Measurements from ENCODE around the gene TNRC6C. TPM values are rescaled to one million over a fixed set of nuclear protein-coding genes. Genes with fewer than 3 reads are reported as not detected.

The TNRC6C gene
- total and polyA plus RNA-seq, 2 experiments from 2014 or later = 10.1 to 16.6 TPM

DNA sequence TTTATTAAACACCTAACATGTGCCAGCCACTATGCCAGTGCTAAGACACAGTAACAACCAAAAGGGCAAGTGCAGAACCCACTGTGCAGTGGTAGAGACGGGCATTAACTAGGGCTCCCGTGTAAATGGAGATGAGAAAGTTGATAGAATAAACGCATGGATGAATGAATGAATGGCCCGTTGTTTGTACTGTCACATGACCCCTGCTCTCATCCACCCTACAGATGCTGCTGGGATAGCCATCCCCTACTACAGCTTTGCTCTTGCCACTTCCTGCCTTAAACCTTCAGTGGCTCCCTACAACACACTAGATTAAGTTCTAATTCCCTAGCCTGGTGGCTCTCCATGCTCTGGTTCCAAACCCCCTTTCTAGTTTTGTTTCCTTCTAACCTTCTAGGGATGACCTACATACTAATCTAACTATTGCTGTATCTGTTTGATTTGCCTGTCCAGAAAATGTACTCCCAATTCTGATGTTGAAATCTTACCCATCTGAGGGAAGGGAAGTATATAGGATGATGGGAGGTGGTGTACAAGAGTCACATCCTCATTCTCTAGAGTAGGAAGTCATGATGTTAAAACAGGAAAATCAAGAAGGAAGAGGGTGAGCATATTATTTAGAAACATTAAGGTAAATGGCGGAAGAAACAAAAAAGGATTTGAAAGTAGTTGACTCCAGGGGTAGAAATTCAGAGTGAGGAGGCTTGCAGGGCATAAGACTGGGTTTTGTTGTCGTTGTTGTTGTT lies 11.4 kb upstream of the TNRC6C start:
- TF ChIP-seq, protein P1, sequence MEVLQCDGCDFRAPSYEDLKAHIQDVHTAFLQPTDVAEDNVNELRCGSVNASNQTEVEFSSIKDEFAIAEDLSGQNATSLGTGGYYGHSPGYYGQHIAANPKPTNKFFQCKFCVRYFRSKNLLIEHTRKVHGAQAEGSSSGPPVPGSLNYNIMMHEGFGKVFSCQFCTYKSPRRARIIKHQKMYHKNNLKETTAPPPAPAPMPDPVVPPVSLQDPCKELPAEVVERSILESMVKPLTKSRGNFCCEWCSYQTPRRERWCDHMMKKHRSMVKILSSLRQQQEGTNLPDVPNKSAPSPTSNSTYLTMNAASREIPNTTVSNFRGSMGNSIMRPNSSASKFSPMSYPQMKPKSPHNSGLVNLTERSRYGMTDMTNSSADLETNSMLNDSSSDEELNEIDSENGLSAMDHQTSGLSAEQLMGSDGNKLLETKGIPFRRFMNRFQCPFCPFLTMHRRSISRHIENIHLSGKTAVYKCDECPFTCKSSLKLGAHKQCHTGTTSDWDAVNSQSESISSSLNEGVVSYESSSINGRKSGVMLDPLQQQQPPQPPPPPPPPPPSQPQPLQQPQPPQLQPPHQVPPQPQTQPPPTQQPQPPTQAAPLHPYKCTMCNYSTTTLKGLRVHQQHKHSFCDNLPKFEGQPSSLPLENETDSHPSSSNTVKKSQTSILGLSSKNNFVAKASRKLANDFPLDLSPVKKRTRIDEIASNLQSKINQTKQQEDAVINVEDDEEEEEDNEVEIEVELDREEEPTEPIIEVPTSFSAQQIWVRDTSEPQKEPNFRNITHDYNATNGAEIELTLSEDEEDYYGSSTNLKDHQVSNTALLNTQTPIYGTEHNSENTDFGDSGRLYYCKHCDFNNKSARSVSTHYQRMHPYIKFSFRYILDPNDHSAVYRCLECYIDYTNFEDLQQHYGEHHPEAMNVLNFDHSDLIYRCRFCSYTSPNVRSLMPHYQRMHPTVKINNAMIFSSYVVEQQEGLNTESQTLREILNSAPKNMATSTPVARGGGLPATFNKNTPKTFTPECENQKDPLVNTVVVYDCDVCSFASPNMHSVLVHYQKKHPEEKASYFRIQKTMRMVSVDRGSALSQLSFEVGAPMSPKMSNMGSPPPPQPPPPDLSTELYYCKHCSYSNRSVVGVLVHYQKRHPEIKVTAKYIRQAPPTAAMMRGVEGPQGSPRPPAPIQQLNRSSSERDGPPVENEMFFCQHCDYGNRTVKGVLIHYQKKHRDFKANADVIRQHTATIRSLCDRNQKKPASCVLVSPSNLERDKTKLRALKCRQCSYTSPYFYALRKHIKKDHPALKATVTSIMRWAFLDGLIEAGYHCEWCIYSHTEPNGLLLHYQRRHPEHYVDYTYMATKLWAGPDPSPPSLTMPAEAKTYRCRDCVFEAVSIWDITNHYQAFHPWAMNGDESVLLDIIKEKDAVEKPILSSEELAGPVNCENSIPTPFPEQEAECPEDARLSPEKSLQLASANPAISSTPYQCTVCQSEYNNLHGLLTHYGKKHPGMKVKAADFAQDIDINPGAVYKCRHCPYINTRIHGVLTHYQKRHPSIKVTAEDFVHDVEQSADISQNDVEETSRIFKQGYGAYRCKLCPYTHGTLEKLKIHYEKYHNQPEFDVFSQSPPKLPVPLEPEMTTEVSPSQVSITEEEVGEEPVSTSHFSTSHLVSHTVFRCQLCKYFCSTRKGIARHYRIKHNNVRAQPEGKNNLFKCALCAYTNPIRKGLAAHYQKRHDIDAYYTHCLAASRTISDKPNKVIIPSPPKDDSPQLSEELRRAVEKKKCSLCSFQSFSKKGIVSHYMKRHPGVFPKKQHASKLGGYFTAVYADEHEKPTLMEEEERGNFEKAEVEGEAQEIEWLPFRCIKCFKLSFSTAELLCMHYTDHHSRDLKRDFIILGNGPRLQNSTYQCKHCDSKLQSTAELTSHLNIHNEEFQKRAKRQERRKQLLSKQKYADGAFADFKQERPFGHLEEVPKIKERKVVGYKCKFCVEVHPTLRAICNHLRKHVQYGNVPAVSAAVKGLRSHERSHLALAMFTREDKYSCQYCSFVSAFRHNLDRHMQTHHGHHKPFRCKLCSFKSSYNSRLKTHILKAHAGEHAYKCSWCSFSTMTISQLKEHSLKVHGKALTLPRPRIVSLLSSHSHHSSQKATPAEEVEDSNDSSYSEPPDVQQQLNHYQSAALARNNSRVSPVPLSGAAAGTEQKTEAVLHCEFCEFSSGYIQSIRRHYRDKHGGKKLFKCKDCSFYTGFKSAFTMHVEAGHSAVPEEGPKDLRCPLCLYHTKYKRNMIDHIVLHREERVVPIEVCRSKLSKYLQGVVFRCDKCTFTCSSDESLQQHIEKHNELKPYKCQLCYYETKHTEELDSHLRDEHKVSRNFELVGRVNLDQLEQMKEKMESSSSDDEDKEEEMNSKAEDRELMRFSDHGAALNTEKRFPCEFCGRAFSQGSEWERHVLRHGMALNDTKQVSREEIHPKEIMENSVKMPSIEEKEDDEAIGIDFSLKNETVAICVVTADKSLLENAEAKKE (CRISPR knock-in tag; IDR thresholded peaks at IDR 0.05) = no peak
- TF ChIP-seq POLR2AphosphoS5 (IDR thresholded peaks at IDR 0.05; ENCODE audit: low read depth) = no peak
- TF ChIP-seq, protein P2, sequence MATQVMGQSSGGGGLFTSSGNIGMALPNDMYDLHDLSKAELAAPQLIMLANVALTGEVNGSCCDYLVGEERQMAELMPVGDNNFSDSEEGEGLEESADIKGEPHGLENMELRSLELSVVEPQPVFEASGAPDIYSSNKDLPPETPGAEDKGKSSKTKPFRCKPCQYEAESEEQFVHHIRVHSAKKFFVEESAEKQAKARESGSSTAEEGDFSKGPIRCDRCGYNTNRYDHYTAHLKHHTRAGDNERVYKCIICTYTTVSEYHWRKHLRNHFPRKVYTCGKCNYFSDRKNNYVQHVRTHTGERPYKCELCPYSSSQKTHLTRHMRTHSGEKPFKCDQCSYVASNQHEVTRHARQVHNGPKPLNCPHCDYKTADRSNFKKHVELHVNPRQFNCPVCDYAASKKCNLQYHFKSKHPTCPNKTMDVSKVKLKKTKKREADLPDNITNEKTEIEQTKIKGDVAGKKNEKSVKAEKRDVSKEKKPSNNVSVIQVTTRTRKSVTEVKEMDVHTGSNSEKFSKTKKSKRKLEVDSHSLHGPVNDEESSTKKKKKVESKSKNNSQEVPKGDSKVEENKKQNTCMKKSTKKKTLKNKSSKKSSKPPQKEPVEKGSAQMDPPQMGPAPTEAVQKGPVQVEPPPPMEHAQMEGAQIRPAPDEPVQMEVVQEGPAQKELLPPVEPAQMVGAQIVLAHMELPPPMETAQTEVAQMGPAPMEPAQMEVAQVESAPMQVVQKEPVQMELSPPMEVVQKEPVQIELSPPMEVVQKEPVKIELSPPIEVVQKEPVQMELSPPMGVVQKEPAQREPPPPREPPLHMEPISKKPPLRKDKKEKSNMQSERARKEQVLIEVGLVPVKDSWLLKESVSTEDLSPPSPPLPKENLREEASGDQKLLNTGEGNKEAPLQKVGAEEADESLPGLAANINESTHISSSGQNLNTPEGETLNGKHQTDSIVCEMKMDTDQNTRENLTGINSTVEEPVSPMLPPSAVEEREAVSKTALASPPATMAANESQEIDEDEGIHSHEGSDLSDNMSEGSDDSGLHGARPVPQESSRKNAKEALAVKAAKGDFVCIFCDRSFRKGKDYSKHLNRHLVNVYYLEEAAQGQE (IDR thresholded peaks at IDR 0.05; ENCODE audit: unreplicated experiment) = no peak
- TF ChIP-seq, protein P3, sequence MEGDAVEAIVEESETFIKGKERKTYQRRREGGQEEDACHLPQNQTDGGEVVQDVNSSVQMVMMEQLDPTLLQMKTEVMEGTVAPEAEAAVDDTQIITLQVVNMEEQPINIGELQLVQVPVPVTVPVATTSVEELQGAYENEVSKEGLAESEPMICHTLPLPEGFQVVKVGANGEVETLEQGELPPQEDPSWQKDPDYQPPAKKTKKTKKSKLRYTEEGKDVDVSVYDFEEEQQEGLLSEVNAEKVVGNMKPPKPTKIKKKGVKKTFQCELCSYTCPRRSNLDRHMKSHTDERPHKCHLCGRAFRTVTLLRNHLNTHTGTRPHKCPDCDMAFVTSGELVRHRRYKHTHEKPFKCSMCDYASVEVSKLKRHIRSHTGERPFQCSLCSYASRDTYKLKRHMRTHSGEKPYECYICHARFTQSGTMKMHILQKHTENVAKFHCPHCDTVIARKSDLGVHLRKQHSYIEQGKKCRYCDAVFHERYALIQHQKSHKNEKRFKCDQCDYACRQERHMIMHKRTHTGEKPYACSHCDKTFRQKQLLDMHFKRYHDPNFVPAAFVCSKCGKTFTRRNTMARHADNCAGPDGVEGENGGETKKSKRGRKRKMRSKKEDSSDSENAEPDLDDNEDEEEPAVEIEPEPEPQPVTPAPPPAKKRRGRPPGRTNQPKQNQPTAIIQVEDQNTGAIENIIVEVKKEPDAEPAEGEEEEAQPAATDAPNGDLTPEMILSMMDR (conservative IDR thresholded peaks at IDR 0.05; ENCODE audit: low read depth in 2 of 2) = no peak
- TF ChIP-seq ZNF331 (CRISPR knock-in tag; IDR thresholded peaks at IDR 0.05; ENCODE audit: low read depth) = no peak
- Mint-ChIP-seq H3K36me3 (ENCODE audit: low read depth) (no peaks in the 10 kb centered on the region; the same call in 2 of the 3 replicates), H3K27ac (no peak overlapping the region), H3K9me3 (no peaks in the 10 kb centered on the region), H3K27me3 (ENCODE audit: insufficient read depth, low read depth, poor library complexity) (peaks cover 5% of the 10 kb centered on the region), H3K4me3 (no peak overlapping the region), H3K4me1 (peaks cover 21% of the 10 kb centered on the region)
- no peak overlapping the region for H3K4me2 ChIP-seq
- DNase-seq (ENCODE audit: low spot score) (no peak), ATAC-seq (no peak)
- no peak overlapping the region for H3K27ac ChIP-seq (ENCODE audit: low read depth)
- H3K36me3 ChIP-seq (ENCODE audit: insufficient read depth) = no peaks in the 10 kb centered on the region
- H3K4me1 ChIP-seq (ENCODE audit: insufficient read depth) = no peaks in the 10 kb centered on the region
- no peak overlapping the region for H3K4me3 ChIP-seq
- no peaks in the 10 kb centered on the region for H4K20me1 ChIP-seq (replicated peaks; ENCODE audit: insufficient read depth)
- H3F3A ChIP-seq (replicated peaks; ENCODE audit: low read depth) = no peaks in the 10 kb centered on the region
- H3K27me3 ChIP-seq (ENCODE audit: insufficient read depth) = no peaks in the 10 kb centered on the region
- peaks cover 8% of the 10 kb centered on the region; the same call in 1 of the 2 replicates for H3K9me2 ChIP-seq (ENCODE audit: insufficient read depth)
- no peaks in the 10 kb centered on the region for H3K79me2 ChIP-seq (replicated peaks; ENCODE audit: insufficient read depth)
- no peak overlapping the region for H2AFZ ChIP-seq

Data from GM23338 (cell line).